ENCODE measurements around the gene ENO2. TPM values are rescaled to one million over a fixed set of nuclear protein-coding genes. Genes with fewer than 3 reads are reported as not detected.

The ENO2 gene
- total RNA-seq, 1 experiment from 2014 or later, result 166 TPM

GRCh38 chr12:6890789-6891645 is 23.4 kb upstream of the ENO2 start:
- Histone ChIP-seq H4K20me1 (ENCODE audit: control insufficient read depth, insufficient read depth, insufficient read length) (no peaks in the 10 kb centered on the region), H3K18ac (ENCODE audit: insufficient read length, low read depth, low read length) (peak overlapping the region; percentile 94), H2BK20ac (ENCODE audit: low read depth, low read length, poor library complexity, severe bottlenecking) (no peak overlapping the region), H3K23me2 (ENCODE audit: insufficient read length, low read depth, low read length, poor library complexity, severe bottlenecking) (peaks cover 6% of the 10 kb centered on the region), H3K4ac (ENCODE audit: low read depth, low read length) (no peak overlapping the region; the same call in 1 of the 2 replicates), H4K8ac (replicated peaks; ENCODE audit: insufficient read length, low read depth, low read length) (no peak overlapping the region), H4K91ac (ENCODE audit: insufficient read length, low read depth, low read length) (no peak overlapping the region), H2BK120ac (ENCODE audit: low read depth, low read length, poor library complexity, severe bottlenecking) (no peak overlapping the region), H3K14ac (ENCODE audit: insufficient read depth, low read length) (peak overlapping the region; percentile 92), H3K27me3 (ENCODE audit: insufficient read depth, low read length) (no peaks in the 10 kb centered on the region), H3K56ac (ENCODE audit: insufficient read length, low read depth, low read length) (no peak overlapping the region), H3T11ph (ENCODE audit: low read length) (no peak overlapping the region), H2BK5ac (ENCODE audit: insufficient read length, low read length) (peak overlapping the region; percentile 1), H2BK15ac (ENCODE audit: low read depth, low read length) (no peak overlapping the region), H3K79me1 (ENCODE audit: insufficient read depth, low read depth, low read length, poor library complexity, severe bottlenecking) (no peaks in the 10 kb centered on the region), H3K79me2 (ENCODE audit: insufficient read depth, low read length) (no peaks in the 10 kb centered on the region), H2AK5ac (ENCODE audit: insufficient read length, low read length) (no peak overlapping the region), H3K9ac (ENCODE audit: extremely low read depth, insufficient read length, low read length) (peak overlapping the region; percentile 77), H4K5ac (ENCODE audit: insufficient read length, low read depth, low read length) (no peak overlapping the region), H3K23ac (ENCODE audit: insufficient read length, low read depth, low read length) (no peak overlapping the region), H3K4me1 (ENCODE audit: insufficient read depth, low read length) (peaks cover 3% of the 10 kb centered on the region; the same call in 1 of the 2 replicates), H2AFZ (ENCODE audit: low read length) (no peak overlapping the region), H3K4me2 (ENCODE audit: insufficient read depth, insufficient read length, low read length) (peak overlapping the region; percentile 67), H3K27ac (ENCODE audit: insufficient read length, low read depth, low read length) (peak overlapping the region; percentile 84), H3K9me3 (ENCODE audit: control insufficient read depth, low read depth, low read length) (no peaks in the 10 kb centered on the region), H2BK12ac (ENCODE audit: insufficient read length, low read depth, low read length) (peak overlapping the region; percentile 51)
- Mint-ChIP-seq H3K9me3 (peaks cover 0 to 3% of the 10 kb centered on the region in 2 experiments; a peak in 2 of 5 replicates), H3K4me3 (peak overlapping the region; percentile 57 to 79), H3K4me1 (peaks cover 22 to 34% of the 10 kb centered on the region in 2 experiments), H3K27ac (peak overlapping the region; percentile 96 to 99 (median 98)), H3K36me3 (ENCODE audit: insufficient read depth in 1 of 3, low read depth in 3 of 3) (peaks cover 0 to 12% (median 12%) of the 10 kb centered on the region in 3 experiments; a peak in 5 of 7 replicates), H3K27me3 (ENCODE audit: low read depth) (no peaks in the 10 kb centered on the region)
- TF ChIP-seq, protein P1, sequence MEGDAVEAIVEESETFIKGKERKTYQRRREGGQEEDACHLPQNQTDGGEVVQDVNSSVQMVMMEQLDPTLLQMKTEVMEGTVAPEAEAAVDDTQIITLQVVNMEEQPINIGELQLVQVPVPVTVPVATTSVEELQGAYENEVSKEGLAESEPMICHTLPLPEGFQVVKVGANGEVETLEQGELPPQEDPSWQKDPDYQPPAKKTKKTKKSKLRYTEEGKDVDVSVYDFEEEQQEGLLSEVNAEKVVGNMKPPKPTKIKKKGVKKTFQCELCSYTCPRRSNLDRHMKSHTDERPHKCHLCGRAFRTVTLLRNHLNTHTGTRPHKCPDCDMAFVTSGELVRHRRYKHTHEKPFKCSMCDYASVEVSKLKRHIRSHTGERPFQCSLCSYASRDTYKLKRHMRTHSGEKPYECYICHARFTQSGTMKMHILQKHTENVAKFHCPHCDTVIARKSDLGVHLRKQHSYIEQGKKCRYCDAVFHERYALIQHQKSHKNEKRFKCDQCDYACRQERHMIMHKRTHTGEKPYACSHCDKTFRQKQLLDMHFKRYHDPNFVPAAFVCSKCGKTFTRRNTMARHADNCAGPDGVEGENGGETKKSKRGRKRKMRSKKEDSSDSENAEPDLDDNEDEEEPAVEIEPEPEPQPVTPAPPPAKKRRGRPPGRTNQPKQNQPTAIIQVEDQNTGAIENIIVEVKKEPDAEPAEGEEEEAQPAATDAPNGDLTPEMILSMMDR (conservative IDR thresholded peaks at IDR 0.05), result peak; percentile 95
- DNase-seq, result peak; percentile 99
- WGBS (ENCODE audit: extremely low coverage, insufficient read length, low lambda C conversion rate), result no CpG with 5 or more reads among the region's 68 CpGs

All from H9 (cell line).